Measurements from ENCODE around the gene SYT3. TPM values are rescaled to one million over a fixed set of nuclear protein-coding genes. Genes with fewer than 3 reads are reported as not detected.

The SYT3 gene
- total and polyA plus RNA-seq, 2 experiments from 2014 or later, result 10.0 to 25.5 TPM

DNA sequence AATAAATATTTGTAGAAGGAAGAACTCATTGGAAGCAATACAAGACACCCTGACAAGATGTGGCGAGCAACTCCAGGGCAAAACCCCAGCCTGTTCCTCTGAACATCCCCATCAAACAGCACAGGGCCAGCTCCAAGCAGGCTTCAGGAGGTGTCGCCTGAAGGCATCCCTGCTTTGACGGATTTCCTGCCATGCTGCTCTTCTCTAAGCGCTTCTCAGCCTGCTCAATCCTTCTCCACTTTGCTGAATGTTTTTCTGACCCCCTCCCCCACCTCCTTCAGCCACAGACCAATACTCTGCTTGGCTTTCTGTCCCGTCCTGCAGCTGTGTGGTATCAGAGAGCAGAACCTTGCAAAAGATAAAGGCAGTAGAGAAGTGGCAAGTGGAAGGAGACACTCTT, 38.0 kb upstream of the SYT3 start (continued):
- TF ChIP-seq, protein P1, sequence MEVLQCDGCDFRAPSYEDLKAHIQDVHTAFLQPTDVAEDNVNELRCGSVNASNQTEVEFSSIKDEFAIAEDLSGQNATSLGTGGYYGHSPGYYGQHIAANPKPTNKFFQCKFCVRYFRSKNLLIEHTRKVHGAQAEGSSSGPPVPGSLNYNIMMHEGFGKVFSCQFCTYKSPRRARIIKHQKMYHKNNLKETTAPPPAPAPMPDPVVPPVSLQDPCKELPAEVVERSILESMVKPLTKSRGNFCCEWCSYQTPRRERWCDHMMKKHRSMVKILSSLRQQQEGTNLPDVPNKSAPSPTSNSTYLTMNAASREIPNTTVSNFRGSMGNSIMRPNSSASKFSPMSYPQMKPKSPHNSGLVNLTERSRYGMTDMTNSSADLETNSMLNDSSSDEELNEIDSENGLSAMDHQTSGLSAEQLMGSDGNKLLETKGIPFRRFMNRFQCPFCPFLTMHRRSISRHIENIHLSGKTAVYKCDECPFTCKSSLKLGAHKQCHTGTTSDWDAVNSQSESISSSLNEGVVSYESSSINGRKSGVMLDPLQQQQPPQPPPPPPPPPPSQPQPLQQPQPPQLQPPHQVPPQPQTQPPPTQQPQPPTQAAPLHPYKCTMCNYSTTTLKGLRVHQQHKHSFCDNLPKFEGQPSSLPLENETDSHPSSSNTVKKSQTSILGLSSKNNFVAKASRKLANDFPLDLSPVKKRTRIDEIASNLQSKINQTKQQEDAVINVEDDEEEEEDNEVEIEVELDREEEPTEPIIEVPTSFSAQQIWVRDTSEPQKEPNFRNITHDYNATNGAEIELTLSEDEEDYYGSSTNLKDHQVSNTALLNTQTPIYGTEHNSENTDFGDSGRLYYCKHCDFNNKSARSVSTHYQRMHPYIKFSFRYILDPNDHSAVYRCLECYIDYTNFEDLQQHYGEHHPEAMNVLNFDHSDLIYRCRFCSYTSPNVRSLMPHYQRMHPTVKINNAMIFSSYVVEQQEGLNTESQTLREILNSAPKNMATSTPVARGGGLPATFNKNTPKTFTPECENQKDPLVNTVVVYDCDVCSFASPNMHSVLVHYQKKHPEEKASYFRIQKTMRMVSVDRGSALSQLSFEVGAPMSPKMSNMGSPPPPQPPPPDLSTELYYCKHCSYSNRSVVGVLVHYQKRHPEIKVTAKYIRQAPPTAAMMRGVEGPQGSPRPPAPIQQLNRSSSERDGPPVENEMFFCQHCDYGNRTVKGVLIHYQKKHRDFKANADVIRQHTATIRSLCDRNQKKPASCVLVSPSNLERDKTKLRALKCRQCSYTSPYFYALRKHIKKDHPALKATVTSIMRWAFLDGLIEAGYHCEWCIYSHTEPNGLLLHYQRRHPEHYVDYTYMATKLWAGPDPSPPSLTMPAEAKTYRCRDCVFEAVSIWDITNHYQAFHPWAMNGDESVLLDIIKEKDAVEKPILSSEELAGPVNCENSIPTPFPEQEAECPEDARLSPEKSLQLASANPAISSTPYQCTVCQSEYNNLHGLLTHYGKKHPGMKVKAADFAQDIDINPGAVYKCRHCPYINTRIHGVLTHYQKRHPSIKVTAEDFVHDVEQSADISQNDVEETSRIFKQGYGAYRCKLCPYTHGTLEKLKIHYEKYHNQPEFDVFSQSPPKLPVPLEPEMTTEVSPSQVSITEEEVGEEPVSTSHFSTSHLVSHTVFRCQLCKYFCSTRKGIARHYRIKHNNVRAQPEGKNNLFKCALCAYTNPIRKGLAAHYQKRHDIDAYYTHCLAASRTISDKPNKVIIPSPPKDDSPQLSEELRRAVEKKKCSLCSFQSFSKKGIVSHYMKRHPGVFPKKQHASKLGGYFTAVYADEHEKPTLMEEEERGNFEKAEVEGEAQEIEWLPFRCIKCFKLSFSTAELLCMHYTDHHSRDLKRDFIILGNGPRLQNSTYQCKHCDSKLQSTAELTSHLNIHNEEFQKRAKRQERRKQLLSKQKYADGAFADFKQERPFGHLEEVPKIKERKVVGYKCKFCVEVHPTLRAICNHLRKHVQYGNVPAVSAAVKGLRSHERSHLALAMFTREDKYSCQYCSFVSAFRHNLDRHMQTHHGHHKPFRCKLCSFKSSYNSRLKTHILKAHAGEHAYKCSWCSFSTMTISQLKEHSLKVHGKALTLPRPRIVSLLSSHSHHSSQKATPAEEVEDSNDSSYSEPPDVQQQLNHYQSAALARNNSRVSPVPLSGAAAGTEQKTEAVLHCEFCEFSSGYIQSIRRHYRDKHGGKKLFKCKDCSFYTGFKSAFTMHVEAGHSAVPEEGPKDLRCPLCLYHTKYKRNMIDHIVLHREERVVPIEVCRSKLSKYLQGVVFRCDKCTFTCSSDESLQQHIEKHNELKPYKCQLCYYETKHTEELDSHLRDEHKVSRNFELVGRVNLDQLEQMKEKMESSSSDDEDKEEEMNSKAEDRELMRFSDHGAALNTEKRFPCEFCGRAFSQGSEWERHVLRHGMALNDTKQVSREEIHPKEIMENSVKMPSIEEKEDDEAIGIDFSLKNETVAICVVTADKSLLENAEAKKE (CRISPR knock-in tag; IDR thresholded peaks at IDR 0.05), result no peak
- TF ChIP-seq ZNF114 (CRISPR knock-in tag; IDR thresholded peaks at IDR 0.05), result no peak
- TF ChIP-seq POLR2AphosphoS5 (IDR thresholded peaks at IDR 0.05; ENCODE audit: low read depth), result no peak

DNA sequence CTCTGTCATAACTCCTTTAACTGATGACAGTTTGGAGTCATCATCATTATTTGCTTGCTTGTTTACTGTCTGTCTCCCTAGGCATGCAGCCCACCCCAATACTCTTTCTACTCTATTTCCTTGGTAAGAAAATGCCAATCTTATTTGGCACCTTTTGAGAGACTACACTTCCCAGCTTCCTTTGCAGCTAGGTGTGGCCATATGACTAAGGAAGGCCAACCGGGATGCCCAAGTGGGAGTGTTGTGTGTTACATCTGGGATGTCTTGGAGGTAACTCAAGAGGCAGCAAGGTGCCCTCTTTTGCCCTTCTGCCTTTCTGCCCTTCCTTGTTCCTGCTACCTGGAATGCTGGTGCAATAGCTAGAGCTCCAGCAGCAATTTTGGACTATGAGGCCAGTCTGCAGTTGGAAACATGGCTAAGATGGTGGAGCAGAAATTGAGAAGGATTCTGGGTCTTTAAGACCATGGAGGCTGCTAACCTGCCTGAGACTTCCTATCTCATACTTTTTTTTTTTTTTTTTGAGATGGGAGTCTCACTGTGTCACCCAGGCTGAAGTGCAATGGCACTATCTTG, 37.0 kb upstream of the SYT3 start:
- peaks cover 96% of the 10 kb centered on the region for H3K9me3 Mint-ChIP-seq
- no peaks in the 10 kb centered on the region for H3K4me1 Mint-ChIP-seq
- H3K36me3 ChIP-seq (ENCODE audit: insufficient read depth), result no peaks in the 10 kb centered on the region
- no peaks in the 10 kb centered on the region for H3K9me2 ChIP-seq (ENCODE audit: insufficient read depth)
- peaks cover 18% of the 10 kb centered on the region for H3K27me3 Mint-ChIP-seq (ENCODE audit: insufficient read depth, low read depth, poor library complexity)
- DNase-seq (ENCODE audit: low spot score) (peak; percentile 57), ATAC-seq (no peak)
- H3K4me3 Mint-ChIP-seq, result no peak overlapping the region
- peaks cover 62% of the 10 kb centered on the region for H3K36me3 Mint-ChIP-seq (ENCODE audit: low read depth)
- no peak overlapping the region for H3K4me3 ChIP-seq
- H3K4me2 ChIP-seq, result no peak overlapping the region; the same call in 1 of the 2 replicates
- H3K27me3 ChIP-seq (ENCODE audit: insufficient read depth), result peaks cover 62% of the 10 kb centered on the region
- peaks cover 40% of the 10 kb centered on the region for H3K4me1 ChIP-seq (ENCODE audit: insufficient read depth)
- H3K27ac ChIP-seq (ENCODE audit: low read depth), result no peak overlapping the region
- peaks cover 9% of the 10 kb centered on the region; the same call in 1 of the 2 replicates for H3F3A ChIP-seq (replicated peaks; ENCODE audit: low read depth)
- H2AFZ ChIP-seq, result no peak overlapping the region
- no peak overlapping the region for H3K27ac Mint-ChIP-seq
- no peaks in the 10 kb centered on the region for H3K79me2 ChIP-seq (replicated peaks; ENCODE audit: insufficient read depth)
- no peaks in the 10 kb centered on the region for H4K20me1 ChIP-seq (replicated peaks; ENCODE audit: insufficient read depth)
- no peak for TF ChIP-seq ZNF331 (CRISPR knock-in tag; IDR thresholded peaks at IDR 0.05; ENCODE audit: low read depth)
- no peak for TF ChIP-seq STAT1 (IDR thresholded peaks at IDR 0.05; ENCODE audit: unreplicated experiment)
- TF ChIP-seq, protein P1 (CRISPR knock-in tag; IDR thresholded peaks at IDR 0.05), result no peak
- TF ChIP-seq POLR2AphosphoS5 (IDR thresholded peaks at IDR 0.05; ENCODE audit: low read depth), result no peak
- TF ChIP-seq ZNF114 (CRISPR knock-in tag; IDR thresholded peaks at IDR 0.05), result no peak
- no peak for TF ChIP-seq NANOG (IDR thresholded peaks at IDR 0.05; ENCODE audit: borderline replicate concordance)
- no peak for TF ChIP-seq EZH2phosphoT487 (IDR thresholded peaks at IDR 0.05; ENCODE audit: unreplicated experiment)

All from GM23338 (cell line).